Myocyte (in vitro differentiated cells): ENCODE results near the gene IGF1R. TPM values are rescaled to one million over a fixed set of nuclear protein-coding genes. Genes with fewer than 3 reads are reported as not detected.
A peak's percentile ranks its signal among the peaks of the same experiment; 100 is the strongest.

Experiments
- DNase-seq: peaks from one replicate; pipeline ENCODE4 v3.0.0-alpha.2; 2012; ENCODE audit warnings: low read depth
- total RNA-seq: library from RNA; depleted of rRNA; stranded (reverse); fragments of >200 nt; gene quantifications from 2 replicates; pipeline ENCODE4 v1.2.3, GENCODE V29; 2014

Gene IGF1R
- total RNA-seq, 1 donor from 2014 or later: 21.2 TPM

DNA sequence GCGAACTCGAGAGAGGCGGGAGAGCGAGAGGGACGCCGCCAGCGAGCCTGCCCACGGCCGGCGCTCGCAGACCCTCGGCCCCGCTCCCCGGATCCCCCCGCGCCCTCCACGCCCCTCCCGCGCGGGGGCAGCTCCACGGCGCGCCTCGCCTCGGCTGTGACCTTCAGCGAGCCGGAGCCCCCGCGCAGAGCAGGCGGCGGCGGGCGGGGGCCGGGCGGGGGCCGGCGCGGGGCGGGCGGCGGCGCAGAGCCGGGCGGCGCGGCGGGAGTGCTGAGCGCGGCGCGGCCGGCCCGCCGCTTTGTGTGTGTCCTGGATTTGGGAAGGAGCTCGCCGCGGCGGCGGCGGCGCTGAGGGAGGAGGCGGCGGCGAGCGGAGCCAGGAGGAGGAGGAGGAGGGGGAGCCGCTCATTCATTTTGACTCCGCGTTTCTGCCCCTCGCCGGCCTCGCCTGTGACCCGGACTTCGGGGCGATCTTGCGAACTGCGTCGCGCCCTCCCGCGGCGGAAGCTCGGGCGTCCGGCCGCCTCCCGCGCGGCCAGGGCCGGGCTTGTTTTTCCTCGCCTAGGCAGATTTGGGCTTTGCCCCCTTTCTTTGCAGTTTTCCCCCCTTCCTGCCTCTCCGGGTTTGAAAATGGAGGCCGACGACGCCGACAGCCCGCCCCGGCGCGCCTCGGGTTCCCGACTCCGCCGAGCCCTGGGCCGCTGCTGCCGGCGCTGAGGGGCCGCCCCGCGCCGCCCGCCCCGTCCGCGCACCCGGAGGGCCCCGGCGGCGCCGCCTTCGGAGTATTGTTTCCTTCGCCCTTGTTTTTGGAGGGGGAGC, 524 bp downstream of the IGF1R start:
- peak; percentile 74 for DNase-seq

DNA sequence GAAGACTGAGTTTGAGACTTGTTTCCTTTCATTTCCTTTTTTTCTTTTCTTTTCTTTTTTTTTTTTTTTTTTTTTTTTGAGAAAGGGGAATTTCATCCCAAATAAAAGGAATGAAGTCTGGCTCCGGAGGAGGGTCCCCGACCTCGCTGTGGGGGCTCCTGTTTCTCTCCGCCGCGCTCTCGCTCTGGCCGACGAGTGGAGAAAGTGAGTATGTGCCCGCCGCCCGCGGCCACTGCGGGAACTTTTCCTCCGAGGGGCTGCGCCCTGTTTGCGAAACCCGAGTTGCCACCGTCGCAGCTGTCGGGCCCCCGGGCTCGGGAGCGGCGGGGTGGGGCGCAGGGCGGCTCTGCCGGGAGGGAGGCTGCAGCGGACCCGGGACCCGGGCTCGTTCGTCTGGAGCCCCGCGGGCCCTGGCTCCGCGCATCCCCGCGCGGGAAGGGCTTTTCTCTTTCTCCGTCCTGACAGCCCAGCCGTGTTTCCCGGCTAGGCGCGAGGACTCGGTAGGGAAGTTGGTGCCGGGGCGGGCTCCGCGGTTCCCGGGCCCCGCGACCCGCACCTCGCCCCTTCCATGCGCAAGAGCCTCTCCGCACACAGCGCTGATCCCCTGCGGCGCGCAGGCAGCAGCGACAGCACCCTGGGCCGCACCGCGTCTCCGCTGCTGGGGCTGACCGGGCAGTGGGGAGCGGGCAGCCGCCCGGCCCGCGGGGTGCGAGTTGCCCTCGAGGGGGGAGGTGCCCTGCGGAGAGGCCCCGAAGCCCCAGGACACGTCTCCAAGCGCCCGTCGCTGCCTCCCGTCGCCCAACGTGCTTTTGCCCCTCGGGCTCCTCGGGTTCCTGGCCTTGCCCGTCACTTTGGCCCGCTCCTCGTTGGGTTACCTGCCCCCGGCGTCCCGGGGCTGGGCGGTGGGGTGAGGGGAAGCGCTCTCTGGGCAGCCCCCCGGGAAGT, 1.4 kb downstream of the IGF1R start:
- DNase-seq: peak; percentile 80

- peak; percentile 22 for DNase-seq
These were observed 2.2 kb downstream of the IGF1R start for GRCh38 chr15:98650417-98651035.

GRCh38 chr15:98651036-98651481, 2.7 kb downstream of the IGF1R start:
- no peak for DNase-seq

- DNase-seq: no peak
These were observed 3.4 kb downstream of the IGF1R start for GRCh38 chr15:98651581-98652220.

GRCh38 chr15:98653686-98654085, 5.3 kb downstream of the IGF1R start:
- DNase-seq: peak; percentile 30

DNA sequence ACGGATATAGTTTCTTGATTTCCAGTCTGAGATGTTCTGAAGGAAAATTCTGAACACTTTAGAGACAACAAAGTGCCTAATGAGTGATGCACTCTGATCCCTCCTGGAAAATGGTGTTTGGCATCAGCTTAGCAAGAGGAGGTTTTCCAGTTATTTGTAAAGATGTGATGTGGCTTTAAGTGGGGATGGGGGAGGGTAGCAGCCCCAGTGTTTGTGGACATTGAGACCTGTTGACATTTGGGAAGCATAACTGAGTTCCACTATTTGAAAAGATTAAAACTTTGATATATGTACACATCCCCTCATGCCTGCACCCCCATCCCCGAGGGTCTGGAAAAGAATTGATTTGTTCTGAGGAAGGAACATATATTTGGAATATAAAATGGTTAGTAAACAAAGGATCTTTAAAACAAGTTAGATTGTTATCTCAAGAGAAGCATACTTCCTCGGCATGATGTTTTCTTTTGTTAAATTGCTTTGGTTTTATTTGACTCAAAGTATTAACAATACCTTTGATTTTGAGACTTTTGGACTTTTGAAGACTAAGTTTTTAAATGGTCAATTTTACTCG, 6.5 kb downstream of the IGF1R start:
- no peak for DNase-seq

GRCh38 chr15:98655732-98656131, 7.4 kb downstream of the IGF1R start:
- DNase-seq: no peak

GRCh38 chr15:98657721-98658120, 9.4 kb downstream of the IGF1R start:
- DNase-seq: no peak

- DNase-seq: peak; percentile 59
These were observed 10.7 kb downstream of the IGF1R start for GRCh38 chr15:98658831-98659699.

DNA sequence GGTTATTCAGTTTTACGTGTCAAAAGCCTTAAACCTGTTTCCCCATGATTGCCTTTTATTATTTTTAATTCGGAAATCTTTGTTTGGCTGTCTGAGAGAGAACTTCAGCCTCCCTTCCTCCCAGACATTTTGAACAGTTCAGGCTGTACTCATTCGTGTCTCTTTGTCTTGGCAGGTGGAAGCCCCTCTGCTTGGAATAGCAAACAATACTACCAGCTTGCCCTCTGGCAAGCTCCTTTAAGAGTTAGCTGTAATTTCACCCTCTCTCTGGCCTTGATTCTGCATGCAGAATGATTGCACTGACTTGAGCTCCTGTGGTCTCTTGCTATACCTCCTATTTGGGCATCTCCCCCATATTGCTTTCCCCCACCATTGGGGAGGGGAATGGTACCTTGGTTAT, 11.7 kb downstream of the IGF1R start:
- no peak for DNase-seq

DNA sequence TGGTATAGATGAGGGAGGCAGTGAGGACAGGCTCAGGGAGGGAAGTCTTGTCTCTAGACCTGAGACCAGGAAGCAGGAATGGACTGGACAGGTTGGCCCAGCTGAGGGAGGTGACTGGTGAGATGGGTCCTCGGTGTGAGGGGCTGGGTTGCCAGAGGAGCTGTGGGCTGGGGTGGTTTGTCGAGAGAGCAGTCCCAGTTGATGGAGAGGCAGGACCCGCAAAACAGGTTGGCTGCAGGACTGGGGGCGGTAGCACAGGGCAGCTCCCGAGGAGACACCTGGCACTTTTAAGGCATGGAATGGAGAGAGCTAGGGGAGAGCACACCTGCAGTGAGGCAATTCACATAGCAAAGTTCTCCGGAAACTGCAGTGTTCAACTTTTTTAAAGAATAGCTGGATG, 14.7 kb downstream of the IGF1R start:
- DNase-seq: no peak

GRCh38 chr15:98663606-98664005, 15.3 kb downstream of the IGF1R start:
- DNase-seq: no peak

DNA sequence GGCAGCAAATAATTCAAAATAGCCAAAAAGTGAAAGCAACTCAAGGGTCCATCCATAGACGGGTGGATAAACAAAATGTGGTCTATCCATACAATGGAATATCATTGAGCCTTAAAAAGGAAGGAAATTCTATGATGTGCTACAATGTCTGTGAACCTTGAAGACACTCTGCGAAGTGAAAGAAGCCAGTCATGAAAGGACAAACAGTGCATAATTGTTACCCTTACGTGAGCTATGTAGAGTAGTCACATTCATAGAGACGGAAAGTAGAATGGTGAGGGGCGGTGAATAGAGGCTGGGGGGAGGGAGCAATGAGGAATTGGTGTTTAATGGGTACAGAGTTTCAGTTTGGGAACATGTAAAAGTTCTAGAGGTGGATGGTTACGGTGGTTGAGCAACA, 18.1 kb downstream of the IGF1R start:
- DNase-seq: no peak

GRCh38 chr15:98666841-98667240, 18.5 kb downstream of the IGF1R start:
- DNase-seq: no peak

- DNase-seq: no peak
These were observed 19.3 kb downstream of the IGF1R start for GRCh38 chr15:98667521-98668179.

DNA sequence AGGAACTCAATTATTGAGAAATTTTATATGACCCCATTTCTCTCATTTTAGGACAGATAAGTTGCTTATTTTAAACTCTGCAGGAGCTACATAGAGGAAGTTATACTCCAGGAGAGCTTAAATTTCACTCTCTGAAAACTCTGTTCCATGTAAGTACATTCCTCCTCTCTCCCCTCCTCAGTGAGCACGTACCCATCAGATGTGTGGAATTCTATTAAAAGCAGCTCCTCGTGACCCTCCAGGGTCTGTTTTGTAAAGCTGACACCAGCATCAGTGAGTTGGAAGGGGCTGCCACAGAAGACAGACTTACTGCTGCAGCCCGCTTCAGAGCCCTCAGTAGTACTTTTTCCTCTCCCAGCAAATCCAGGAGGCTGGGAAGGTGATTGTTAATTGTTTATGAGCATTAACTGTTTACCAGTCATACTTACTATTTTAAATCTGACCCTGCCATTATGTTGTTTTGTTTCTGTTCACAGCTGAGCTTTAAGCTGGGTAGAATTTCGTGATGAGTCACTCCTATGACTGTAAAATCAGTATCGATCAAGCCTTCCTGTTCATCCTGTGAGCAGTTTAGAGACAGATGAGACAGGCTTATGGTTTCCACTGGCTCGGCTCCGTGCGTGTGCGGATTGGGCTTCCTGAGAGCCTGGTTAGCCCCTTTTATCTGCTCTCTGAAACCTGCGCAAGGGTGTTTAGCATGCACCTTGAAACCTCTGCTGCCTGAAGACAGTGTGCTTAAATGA, 20.4 kb downstream of the IGF1R start:
- peak; percentile 31 for DNase-seq

- no peak for DNase-seq
These were observed 21.3 kb downstream of the IGF1R start for GRCh38 chr15:98669638-98670037.
